HG03460 (cell line): ENCODE data around the gene C11orf86.

Experiments used
- ATAC-seq: cut with Tn5 transposase; IDR thresholded peaks from one replicate; pipeline ENCODE4 v1.9.1; 2021; ENCODE audit not compliant: unreplicated experiment

C11orf86 gene

DNA sequence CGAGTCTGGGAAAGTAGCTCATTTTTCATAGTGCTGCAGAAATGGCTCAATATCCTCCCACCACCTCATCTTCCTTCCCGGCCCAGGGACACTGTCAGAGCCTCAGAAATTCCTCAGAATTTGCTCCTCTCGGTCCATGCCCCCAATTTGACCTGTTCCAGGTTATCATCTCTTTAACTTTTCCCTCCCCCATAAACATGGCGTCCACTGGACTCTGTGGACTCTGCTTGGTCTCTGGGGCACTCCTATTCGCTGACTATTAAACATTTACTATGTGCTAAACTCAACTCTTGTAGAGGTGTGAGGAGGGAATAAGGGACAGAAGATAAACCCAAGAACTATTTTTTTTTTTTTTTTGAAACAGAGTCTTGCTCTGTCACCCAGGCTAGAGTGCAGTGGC is 8.8 kb upstream of the C11orf86 start:
- ATAC-seq: no peak

DNA sequence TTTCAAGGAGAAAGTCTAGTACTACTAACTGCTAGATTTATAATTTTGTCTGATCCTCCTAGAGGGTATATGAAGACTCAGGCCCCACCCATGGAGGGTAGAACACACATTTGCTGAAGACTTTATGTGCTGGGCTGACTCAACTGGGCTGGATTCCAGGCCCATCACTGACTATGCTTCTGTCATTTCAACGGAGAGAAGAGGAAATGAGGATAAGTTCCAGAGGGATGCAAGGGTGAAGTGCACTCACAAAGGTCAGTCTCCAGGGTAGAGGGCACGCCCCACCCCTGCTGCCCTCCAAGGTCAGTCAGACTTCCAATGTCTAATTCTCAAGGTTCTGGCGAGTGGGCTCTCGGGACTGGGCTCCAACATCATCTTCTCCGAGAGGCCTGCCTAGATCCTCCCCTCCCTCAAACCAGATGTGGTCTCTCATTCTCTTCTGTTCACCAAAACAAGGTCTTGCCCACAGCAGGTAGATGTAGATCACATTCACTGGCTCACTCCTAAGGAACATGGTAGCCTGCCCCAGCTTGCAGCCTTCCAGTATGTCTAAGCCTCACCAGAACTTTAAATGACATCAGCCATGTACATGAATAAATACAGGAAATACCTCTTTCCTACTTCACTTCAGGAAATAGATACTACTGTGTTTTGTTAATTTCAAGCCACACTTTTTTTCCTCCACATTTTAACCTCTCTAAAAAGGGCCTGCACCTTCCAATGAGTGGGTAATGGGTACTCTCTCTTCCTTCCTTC is 7.3 kb upstream of the C11orf86 start:
- no peak for ATAC-seq

DNA sequence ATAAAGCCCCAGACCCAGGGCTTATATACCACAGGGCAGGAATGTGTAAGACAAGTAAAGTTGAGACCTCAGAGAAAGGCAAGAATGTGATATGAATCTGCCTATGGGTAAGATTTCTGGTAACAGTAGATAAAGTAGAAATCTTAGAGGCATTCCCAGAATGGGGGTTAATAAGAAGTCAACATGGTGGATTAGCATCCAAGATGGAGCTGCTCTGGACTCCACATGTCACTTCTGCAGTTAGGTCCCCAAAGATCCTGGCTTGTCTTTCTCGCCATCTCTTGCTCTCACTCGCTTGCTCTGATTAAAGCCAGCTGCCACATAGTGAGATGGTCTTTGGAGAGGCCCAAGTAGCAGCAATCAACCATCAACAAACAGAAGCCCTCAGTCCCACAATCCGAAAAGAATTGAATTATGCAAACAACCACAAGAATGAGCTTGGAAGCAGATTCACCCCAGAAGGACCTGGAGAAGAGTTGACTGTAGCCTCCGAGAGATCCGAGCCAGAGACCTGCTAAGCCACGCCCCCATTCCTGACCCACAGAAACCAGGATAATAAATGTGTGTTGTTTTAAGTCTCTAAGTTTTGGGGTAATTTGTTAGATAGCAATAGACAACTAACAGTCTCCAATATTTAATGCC is 5.4 kb upstream of the C11orf86 start:
- no peak for ATAC-seq

DNA sequence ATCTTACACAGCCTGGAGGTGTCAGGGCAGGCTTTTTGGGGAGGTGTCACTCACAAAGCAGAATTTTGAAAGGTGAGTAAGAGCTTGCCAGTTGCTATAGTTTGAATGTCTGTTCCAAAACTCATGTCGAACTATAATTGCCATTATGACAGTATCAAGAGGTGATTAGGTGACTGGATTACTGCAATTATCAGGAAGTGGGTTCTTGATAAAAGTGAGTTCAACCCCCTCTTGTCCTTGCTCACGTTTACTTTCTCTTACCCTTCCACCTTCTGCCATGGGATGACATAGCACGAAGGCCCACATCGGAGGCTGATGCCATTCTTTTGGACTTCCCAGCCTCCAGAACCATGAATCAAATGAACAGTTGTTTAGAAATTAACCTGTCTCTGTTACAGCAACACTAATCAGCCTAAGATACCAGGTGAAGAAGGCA is 4.7 kb upstream of the C11orf86 start:
- no peak for ATAC-seq

DNA sequence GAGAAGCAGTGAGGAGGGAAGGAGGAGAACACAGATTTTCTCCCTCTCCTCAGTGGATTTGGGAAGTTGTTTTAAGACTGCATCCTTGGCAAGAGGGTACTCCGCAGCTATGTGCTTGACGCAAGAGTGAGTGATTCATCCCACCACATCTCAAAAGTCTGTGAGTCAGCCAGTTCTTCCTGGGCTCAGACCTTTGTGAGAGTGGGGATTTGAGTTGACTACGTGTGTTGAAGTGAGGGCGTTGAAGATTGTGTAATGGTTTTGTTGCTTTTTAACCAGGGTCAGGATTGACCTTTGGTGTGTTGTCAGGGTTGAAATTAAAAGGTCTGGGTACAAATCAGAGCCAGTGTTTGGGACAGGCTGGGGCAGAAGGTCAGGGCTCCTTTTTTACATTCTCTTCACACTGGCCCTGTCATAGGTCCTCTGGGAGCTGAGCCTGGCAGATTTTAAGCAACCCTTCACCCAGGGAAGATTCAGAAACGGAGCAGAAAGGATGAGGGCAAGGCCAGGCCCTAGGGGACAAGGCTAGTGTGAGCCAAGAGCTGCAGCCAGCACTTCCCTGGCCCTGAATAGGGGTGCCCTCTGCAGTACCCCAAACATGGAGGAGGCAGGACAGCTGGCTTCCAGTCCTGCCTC is 4.2 kb upstream of the C11orf86 start:
- ATAC-seq: no peak

DNA sequence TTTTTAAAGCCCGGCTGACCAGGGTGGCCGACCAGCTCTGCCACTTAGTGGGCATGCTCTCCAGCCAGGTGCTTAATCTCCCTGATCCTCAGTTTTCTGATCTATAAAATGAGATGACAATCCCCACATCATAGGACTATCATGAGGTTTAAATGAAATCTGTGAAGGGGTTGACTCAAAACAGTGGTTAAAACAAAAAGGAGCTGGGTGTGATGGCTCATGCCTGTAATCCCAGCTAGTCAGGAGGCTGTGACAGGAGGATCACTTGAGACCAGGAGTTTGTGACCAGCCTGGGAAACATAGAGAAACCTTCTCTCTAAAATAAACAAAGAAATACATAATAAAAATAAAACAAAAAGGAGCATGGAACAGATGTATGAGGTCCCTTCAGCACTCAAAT is 3.6 kb upstream of the C11orf86 start:
- no peak for ATAC-seq

DNA sequence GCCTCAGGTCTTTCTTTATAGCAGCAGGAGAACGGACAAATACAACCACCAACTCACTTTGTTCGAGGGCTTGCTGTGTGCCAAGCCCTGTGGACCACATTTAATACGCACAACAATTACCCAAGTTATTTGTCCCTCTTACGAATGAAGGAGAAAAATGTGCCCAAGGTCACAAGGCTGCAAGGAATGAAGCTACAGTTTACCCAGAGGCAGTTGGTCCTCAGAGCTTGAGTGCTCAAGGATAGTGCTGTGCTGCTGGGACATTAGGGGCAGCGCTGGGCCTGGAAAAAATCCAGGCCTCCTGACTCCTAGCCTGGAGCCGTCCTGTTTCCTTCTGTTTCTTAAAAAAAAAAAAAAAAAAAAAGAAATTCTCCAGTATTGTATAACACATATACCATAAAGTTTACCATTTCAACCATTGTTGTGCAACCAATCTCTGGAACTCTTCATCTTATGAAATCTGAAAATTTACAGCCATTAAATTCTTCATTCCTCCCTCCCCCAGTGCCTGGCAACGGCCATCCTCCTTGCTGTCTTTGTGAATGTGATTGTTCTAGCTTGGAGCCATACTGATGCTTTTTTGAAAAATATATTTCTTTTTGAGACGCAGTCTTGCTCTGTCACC is 1.0 kb upstream of the C11orf86 start:
- no peak for ATAC-seq

DNA sequence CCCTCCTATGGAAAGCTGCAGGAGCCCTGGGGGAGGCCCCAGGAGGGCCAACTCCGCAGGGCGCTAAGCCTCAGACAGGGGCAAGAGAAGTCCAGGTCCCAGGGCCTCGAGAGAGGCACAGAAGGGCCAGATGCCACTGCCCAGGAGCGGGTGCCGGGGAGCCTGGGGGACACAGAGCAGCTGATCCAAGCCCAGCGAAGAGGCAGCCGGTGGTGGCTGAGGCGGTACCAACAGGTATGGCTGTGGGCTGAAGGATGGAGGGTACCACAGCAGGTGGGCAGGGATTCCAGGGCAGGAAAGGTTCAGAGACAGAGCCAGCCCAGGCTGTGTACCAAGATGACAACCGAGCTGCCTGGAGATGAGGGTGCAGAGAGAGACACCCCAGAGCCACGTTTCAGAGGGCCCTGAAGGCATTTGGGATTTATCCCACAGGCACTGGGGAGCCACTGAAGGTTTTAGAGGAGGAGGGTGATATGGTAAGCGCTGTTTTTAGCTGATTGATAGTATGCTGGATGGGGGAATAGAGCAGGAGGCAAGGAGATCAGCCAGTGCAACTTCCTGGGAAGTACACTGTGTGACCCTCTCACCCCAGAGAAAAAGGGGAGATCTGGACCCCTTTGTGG is 412 bp downstream of the C11orf86 start:
- no peak for ATAC-seq

DNA sequence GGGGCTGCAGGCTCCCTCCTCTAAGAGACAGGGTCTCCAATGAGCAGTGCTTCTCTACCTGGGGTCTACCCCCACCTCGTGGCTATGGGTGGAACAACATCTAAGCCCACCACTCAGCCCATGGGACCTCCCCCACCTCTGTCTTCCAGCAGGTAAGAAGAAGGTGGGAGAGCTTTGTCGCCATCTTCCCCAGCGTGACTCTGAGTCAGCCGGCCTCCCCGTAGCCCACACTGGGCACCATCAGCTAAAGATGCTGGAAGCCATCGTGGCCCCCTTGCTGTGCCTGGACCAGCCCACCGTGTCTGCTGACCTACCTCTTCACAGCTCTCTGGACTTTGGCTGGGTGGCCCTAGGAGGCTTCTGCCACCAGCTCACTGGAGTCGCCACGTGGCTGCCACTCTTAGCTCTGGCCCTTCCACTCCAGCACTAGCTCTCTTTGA is 944 bp downstream of the C11orf86 start:
- no peak for ATAC-seq

DNA sequence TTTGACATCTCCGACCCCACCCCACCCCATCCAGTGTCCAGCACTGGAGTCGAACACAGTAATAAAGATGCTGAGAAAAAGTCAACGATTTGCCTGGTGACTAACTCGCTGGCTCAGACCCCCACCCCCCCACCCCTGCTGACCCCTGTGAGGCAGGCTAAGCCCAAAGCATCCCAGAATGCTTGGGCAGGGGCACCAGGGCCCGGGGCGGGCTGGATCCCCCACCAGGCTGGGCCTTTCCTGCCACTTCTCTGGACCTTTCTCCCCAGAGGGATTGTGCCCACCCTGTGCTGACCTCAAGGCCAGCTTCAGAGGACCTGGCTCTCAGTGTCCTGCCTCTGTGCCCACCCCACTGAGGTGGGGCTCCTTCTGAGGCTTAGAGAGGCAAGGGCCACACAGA is 1.8 kb downstream of the C11orf86 start:
- no peak for ATAC-seq

DNA sequence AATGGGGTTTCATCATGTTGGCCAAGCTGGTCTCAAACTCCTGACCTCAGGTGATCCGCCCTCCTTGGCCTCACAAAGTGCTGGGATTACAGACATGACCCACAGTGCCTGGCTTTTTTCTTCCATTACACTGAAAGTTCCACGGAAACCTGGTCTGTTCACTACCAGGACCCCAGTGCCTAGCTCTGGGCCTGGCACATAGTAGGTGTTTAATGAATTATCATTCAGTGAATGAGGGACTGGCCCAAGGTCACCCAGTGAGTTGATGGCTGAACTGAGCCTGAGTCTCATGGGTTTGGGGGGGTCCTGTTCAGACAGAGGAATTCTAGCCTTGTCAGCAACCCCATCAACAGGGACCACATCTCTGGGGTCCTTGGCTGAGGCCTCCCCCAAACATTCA is 3.1 kb downstream of the C11orf86 start:
- ATAC-seq: no peak

DNA sequence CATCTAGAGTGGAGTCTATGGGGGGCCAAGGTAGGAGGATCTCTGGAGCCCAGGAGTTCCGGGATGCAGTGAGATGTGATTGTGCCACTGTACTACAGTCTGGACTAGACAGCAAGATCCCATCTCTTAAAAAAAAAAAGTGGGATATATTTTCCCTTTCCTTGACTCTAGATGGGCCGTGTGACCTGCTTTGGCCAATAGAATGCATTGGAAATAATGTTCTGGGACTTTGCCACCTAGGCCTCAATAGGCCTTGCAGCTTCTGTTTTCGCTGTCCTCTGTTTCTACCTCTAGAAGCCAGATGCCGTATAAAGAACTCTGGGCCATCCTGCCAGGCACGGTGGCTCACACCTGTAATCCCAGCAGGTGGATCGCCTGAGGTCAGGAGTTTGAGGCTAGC is 3.6 kb downstream of the C11orf86 start:
- no peak for ATAC-seq

DNA sequence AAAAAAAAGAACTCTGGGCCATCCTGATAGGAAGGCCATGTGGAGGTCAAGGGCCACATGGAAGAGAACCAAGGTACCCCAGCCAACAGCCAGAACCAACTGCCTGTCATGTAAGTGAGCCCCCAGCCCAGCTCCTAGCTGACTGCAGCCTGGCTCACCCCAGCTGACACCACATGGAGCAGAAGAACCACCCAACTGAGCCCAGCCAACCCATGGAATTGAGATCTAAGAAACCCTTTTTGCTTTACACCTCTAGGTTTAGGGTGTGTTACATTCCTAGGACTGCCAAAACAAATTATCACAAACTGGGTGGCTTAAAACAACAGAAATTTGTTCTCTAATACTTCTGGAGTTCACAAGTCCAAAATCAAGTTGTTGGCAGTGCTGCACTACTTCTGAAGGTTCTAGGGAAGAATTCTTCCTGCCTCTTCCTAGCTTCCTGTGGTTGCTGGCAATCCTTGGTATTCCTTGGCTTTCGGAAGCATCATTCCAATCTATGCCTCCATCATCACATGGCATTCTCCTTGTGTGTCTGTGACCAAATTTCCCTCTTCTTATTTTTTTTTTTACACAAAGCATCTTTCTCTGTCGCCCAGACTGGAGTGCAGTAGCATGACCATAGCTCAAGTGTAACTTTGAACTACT is 4.4 kb downstream of the C11orf86 start:
- ATAC-seq: no peak

DNA sequence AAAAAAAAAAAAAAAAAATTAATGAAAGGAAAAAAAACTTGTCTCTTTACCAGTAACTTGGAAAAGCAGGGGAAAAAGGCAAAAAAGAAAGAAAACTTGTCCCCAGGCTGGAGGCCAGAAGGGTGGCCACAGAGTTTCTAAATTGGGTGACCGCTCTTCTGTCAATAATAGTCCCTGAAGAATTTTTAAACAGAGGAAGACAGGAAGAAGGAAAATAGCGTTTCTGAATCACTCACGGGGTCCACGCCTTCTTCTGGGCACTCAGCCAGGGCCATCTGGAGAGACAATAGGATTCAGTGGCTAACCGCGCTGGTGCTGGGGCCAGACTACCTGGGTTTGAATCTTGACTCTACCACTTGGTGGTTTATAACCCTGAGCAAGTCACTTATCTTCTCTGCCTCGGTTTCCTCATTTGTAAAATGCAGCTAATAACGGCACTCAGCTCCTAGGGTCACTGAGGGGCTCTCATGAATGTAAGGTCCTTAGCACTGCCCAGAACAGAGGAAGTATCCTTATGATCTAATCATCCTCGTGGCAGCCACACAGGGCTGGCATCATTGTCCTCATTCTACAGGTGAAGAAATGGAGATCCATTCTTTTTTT is 7.0 kb downstream of the C11orf86 start:
- no peak for ATAC-seq

DNA sequence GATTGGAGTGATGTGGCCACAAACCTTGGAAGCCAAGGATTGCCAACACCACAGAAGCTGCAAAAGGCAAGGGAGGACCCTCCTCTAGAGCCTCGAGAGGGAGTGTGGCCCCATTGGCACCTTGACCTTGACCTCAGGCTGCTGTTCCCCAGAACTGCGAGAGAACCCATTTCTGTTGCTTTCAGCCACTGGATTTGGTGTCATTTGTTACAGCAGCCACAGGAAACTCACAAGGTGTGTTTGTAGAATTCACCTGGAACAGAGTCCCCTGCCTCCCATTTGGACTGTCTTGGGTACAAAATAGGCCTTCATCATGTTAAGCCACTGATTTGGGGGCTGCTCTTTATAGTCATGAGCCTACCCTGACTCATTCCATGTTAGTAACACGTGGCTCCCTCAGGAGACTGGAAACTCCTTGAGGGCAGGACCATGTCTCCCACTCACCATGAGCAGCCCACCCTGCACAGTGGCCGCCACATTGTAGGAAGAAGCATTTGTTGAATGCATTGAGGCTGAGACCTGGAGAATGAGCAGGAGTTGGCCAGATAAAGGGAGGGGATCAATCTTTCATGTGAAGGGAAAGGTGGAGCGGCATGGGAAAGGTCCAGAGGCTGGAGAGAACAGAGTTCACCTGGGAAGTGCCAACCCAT is 8.3 kb downstream of the C11orf86 start:
- ATAC-seq: no peak

DNA sequence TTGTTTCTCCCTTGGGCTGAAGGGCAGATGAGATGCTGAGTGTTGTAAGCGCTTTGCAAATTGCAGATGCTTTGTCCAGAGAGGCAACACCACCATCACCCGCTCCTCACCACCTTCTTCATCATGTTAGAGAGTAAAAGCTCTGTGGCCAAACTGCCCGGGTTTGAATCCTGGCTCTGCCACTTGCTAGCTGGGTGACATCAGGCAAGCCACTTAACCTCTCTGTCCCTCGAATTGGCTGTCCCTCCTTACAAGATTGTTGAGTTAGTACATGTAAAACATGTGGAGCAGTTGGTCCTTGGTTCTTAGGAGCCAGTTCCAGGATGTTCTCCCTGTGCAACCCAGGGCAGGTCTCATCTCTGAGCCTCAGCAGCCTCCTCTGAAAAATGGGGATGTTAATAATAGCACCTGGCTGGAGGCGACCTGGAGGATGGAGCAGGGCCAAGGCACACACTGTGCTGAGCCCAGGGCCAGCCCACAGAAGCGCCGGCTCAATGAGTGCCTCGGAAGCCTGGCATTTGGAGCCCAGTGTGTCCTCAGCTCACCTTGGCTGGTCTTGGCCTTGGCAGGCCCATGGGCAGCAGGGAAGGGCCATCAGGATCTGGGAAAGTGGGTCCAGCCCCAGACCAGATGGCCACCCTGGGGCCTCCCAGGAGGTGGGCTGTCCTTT is 10.5 kb downstream of the C11orf86 start:
- no peak for ATAC-seq

DNA sequence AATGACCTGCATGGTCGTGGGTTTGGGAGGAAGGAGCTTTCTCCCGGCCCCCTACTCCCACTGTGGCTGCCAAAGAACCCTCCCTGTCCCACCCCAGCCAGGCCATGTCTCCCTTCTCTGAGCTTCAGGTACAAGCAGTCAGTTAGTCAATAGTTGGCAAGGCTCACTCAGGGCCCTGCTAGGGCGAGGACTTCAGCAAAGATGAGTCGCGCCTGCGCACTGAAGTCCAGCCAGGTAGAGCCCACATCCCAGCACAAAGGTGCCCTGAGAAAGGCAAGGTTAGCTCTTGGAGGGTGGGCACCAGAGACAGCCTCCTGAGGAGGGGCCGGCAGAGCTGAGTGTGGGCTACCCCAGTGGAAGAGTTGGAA is 11.1 kb downstream of the C11orf86 start:
- no peak for ATAC-seq

DNA sequence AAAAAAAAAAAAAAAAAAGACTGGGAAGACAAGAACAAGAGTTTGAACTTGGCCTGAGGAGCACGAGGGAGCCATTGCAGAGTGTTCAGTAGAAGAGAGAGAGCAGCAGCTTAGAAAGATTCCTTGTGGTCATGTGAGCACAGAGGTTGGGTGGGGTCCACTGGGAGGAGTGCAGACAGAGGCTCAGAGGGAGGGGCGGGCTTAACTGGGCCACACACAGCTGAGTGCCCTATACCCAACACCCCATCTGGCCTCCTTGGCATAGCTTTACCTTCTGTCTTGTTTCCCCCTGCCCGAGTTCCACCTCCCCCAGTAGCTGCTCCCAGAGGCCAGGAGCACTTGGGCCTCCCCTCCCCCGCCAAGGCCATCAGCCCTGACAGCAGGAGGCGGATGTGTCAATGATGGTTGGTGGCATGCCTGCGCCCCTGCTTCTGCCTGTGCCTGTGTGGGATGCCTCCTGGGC is 12.1 kb downstream of the C11orf86 start:
- ATAC-seq: no peak

DNA sequence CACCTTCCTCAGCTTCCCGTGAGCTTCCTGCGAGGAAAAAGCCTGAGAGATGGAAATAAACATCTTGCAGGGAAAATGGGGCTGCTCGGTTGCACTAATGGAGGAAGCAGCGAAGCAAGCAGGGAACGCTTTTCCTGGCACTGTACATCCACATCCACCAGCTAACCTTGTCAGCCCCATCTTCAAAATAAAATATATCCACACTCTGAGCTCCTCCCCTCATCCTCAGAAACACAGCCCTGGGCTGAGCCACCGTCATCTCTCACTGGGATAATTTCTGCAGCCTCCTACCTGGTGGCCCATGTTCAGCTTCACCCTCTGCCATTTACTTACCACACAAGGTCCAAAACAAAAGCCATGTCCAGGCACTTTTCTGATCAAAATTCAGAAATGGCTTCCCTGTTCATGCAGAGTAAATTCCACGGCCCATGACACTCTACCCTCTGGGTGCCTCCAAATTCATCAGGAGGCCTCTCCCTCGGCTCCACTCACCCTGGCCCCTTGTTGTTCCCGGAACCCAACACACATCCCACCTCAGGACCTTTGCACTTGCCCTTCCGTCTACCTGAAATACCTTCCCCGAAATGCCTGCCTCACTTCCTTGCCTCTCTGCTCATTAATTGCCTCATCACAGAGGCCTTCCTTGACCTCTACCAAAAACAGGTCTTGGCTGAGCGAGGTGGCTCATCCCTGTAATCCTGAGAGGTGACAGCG is 13.0 kb downstream of the C11orf86 start:
- no peak for ATAC-seq
